Measurements from ENCODE around the gene ZNF747. TPM values are rescaled to one million over a fixed set of nuclear protein-coding genes. Genes with fewer than 3 reads are reported as not detected.
"Not testable (repeated sequence)": the region's sequence is repeated elsewhere in the genome, so short reads cannot be mapped to it uniquely, and the experiment has no call there.

The ZNF747 gene
- total RNA-seq, 3 donors from 2014 or later: 9.2 to 13.8 (median 10.5) TPM

DNA sequence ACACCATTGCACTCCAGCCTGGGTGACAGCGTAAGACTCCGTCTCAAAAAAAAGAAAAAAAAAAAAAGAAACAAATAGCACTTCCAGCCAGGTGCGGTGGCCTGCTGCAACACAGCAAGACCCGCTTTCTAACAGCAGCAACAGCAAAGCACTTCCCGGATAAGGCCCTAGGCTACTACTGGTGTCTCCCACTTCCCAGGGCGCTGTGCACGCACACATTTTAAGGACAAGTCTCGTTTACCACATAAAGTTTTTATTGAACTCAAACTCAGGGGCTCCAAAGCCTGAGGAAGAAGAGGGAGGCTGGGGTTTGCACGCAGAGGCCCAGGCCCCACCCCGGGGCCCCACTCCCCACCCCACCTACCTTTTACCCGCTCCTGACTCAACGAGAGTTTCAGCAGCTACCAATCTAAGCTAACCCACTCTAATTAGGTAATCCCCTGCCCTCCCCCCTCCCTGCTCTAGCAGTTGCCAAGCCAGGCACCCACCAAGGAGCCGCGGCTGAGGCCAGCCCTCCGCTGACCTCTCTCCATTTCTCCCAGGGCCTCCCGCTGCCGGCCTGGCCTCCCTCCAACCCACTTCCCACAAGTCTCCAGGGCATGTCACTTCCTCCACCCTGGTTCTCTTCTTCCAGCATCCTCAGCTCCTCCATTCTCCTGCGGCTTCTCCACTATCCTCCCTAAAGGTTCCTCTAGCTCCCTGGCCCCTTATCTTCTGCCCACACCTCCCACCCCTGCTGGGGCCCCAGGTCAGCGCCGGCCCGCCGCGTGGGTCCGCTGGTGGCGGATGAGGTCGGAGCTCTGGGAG, 10.7 kb downstream of the ZNF747 start:
- Histone ChIP-seq H3K36me3 (ENCODE audit: low read depth) (no peaks in the 10 kb centered on the region), H3K4me1 (ENCODE audit: low read depth) (peaks cover 16% of the 10 kb centered on the region), H3K4me3 (no peak overlapping the region), H3K9me3 (no peaks in the 10 kb centered on the region)
- DNase-seq (no peak), ATAC-seq (no peak)
- intact Hi-C loops (cut with DNase I, micrococcal nuclease): no loop called here
- TF ChIP-seq, protein P1, sequence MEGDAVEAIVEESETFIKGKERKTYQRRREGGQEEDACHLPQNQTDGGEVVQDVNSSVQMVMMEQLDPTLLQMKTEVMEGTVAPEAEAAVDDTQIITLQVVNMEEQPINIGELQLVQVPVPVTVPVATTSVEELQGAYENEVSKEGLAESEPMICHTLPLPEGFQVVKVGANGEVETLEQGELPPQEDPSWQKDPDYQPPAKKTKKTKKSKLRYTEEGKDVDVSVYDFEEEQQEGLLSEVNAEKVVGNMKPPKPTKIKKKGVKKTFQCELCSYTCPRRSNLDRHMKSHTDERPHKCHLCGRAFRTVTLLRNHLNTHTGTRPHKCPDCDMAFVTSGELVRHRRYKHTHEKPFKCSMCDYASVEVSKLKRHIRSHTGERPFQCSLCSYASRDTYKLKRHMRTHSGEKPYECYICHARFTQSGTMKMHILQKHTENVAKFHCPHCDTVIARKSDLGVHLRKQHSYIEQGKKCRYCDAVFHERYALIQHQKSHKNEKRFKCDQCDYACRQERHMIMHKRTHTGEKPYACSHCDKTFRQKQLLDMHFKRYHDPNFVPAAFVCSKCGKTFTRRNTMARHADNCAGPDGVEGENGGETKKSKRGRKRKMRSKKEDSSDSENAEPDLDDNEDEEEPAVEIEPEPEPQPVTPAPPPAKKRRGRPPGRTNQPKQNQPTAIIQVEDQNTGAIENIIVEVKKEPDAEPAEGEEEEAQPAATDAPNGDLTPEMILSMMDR (IDR thresholded peaks at IDR 0.05): no peak

- peak in 1 of 3 donors; percentile 48 for DNase-seq
- ATAC-seq; intact Hi-C loops (cut with DNase I, micrococcal nuclease): not testable (repeated sequence)
These were observed 11.8 kb downstream of the ZNF747 start for GRCh38 chr16:30522702-30523463.

GRCh38 chr16:30521873-30522641, 12.6 kb downstream of the ZNF747 start:
- TF ChIP-seq, protein P1 (IDR thresholded peaks at IDR 0.05): no peak
- Histone ChIP-seq H3K9me3 (no peaks in the 10 kb centered on the region), H3K4me3 (no peak overlapping the region), H3K36me3 (ENCODE audit: low read depth) (no peaks in the 10 kb centered on the region), H3K4me1 (ENCODE audit: low read depth) (peaks cover 9% of the 10 kb centered on the region)
- DNase-seq: peak in 2 of 3 donors; percentile 38 to 41
- intact Hi-C loops (cut with DNase I, micrococcal nuclease): no loop called here
- ATAC-seq: peak; percentile 27

More at GRCh38 chr16:30522702-30523463, 11.8 kb downstream of the ZNF747 start:
- H3K4me1 ChIP-seq (ENCODE audit: low read depth): peaks cover 14% of the 10 kb centered on the region
- H3K9me3 ChIP-seq; H3K4me3 ChIP-seq; H3K36me3 ChIP-seq (ENCODE audit: low read depth): not testable (repeated sequence)

- intact Hi-C loops (cut with DNase I, micrococcal nuclease): no loop called here
- TF ChIP-seq, protein P1 (IDR thresholded peaks at IDR 0.05): no peak
These were observed 13.2 kb downstream of the ZNF747 start for GRCh38 chr16:30521476-30521872.

GRCh38 chr16:30519120-30520049, 15.3 kb downstream of the ZNF747 start:
- Histone ChIP-seq H3K9me3 (no peaks in the 10 kb centered on the region), H3K4me1 (ENCODE audit: low read depth) (no peaks in the 10 kb centered on the region), H3K4me3 (no peak overlapping the region), H3K36me3 (ENCODE audit: low read depth) (no peaks in the 10 kb centered on the region)
- no peak for ATAC-seq
- no peak for DNase-seq
- TF ChIP-seq, protein P1 (IDR thresholded peaks at IDR 0.05): no peak
- intact Hi-C loops (cut with DNase I, micrococcal nuclease): no loop called here

More at GRCh38 chr16:30521476-30521872, 13.2 kb downstream of the ZNF747 start:
- H3K4me1 ChIP-seq (ENCODE audit: low read depth): peaks cover 9% of the 10 kb centered on the region
- H3K9me3 ChIP-seq: no peaks in the 10 kb centered on the region
- DNase-seq: no peak
- no peak for ATAC-seq
- H3K4me3 ChIP-seq: no peak overlapping the region
- no peaks in the 10 kb centered on the region for H3K36me3 ChIP-seq (ENCODE audit: low read depth)
